Thyroid gland (tissue), 4 donors: ENCODE data around the gene STXBP1. TPM values are rescaled to one million over a fixed set of nuclear protein-coding genes. Genes with fewer than 3 reads are reported as not detected.

ENCODE experiments used
- DNase-seq, 2 donors: peaks; one replicate each; pipeline ENCODE4 v3.0.0-alpha.2; 2019
- H3K27ac ChIP-seq, 3 donors: fragments of 200-600 bp; sonication (generic); 1 replicate in 2 of 3; 2 replicates in 1 of 3; pipeline ENCODE4 v1.5.1; 2016 to 2019; ENCODE audit warnings: mild to moderate bottlenecking in 1 of 3, moderate library complexity in 1 of 3
- H3K27me3 ChIP-seq: fragments of 200-600 bp; sonication (generic); one replicate; pipeline ENCODE4 v1.5.1; 2019
- H3K36me3 ChIP-seq, 2 donors: fragments of 200-600 bp; sonication (generic); one replicate each; pipeline ENCODE4 v1.5.1; 2016 to 2019
- H3K4me1 ChIP-seq, 2 donors: fragments of 200-600 bp; sonication (generic); one replicate each; pipeline ENCODE4 v1.5.1; 2017 to 2019
- H3K4me3 ChIP-seq, 3 donors: fragments of 200-600 bp; sonication (generic); replicated peaks in 1 of 3; 1 replicate in 2 of 3; 2 replicates in 1 of 3; pipeline ENCODE4 v1.5.1; 2016; ENCODE audit warnings: mild to moderate bottlenecking in 1 of 3
- H3K9me3 ChIP-seq: fragments of 200-600 bp; sonication (generic); one replicate; pipeline ENCODE4 v1.5.1; 2017
- POLR2A ChIP-seq, 2 donors: fragments of 450-650 bp; IDR thresholded peaks; one replicate each; pipeline ENCODE4 v1.6.1; 2017; ENCODE audit warnings: antibody characterized with exemption in 2 of 2, mild to moderate bottlenecking in 2 of 2, moderate library complexity in 1 of 2
- WGBS, 2 donors: methylation state at CpG; one replicate each; pipeline ENCODE4 v1.1.5; 2017; 5-methylcytosine and 5-hydroxymethylcytosine counted together
- intact Hi-C: fragments of 100-400 bp; cut with DNase I; formaldehyde crosslinking; loops from one replicate; pipeline ENCODE4 v1.15.1; 2023
- total RNA-seq, 4 donors: library from RNA; depleted of rRNA; stranded (reverse); fragments of >200 nt; gene quantifications; one replicate each; pipeline ENCODE4 v1.2.3, GENCODE V29; 2016
- TF ChIP-seq, protein P1 (sequence below), 6 experiments: fragments of 200-600 bp in 3 of 6; fragments of 450-650 bp in 3 of 6; sonication (generic) in 3 of 6; IDR thresholded peaks; one replicate each; pipeline ENCODE4 v1.5.1; 2016 to 2019; ENCODE audit warnings: antibody characterized with exemption in 6 of 6, mild to moderate bottlenecking in 2 of 6, inconsistent platforms in 1 of 6, moderate library complexity in 1 of 6

STXBP1 gene
- total RNA-seq, 4 donors from 2014 or later: 23.8 to 139 (median 106) TPM

DNA sequence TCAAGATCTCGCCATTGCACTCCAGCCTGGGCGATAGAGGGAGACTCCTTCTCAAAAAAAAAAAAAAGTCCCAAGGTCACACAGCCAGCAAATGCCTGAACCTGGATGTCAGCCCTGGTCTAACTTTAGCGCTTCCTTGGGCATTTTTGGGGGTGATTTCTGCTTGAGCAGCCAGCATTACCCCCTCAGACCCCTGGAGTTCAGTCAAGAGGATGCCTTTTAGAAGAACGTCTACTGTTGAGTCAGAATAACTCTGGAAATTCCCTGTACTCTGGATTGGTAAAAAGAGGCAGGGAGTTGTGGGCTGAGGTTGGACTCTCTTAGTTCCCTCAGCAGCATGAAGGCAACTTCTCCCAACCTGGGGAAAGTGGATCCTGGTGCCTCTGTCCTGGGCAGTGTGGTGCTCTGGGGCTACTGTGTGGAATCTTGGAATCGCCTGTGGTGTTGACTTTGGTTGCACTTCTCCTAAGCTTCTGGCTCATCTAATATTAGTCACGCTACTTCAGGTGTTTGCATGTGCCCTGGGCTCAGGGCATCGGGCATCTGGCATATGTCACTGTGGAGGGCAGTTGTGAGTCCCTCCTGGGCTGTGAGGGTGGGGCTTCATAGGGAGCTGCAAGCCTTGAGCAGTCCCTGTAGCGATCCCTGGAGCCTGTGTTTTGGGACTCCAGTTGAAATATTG, 32.2 kb downstream of the STXBP1 start:
- WGBS, 2 donors: 65 to 67% methylated on average over 8 of the region's 8 CpGs
- DNase-seq: peak; percentile 51 to 59
- Histone ChIP-seq H3K27ac (peak overlapping the region; percentile 31 to 74 (median 62)), H3K27me3 (no peaks in the 10 kb centered on the region), H3K36me3 (no peaks in the 10 kb centered on the region), H3K4me1 (peaks cover 26 to 27% of the 10 kb centered on the region in 2 donors), H3K9me3 (no peaks in the 10 kb centered on the region), H3K4me3 (no peak overlapping the region)
- no peak for TF ChIP-seq POLR2A (IDR thresholded peaks at IDR 0.05)
- TF ChIP-seq, protein P1, sequence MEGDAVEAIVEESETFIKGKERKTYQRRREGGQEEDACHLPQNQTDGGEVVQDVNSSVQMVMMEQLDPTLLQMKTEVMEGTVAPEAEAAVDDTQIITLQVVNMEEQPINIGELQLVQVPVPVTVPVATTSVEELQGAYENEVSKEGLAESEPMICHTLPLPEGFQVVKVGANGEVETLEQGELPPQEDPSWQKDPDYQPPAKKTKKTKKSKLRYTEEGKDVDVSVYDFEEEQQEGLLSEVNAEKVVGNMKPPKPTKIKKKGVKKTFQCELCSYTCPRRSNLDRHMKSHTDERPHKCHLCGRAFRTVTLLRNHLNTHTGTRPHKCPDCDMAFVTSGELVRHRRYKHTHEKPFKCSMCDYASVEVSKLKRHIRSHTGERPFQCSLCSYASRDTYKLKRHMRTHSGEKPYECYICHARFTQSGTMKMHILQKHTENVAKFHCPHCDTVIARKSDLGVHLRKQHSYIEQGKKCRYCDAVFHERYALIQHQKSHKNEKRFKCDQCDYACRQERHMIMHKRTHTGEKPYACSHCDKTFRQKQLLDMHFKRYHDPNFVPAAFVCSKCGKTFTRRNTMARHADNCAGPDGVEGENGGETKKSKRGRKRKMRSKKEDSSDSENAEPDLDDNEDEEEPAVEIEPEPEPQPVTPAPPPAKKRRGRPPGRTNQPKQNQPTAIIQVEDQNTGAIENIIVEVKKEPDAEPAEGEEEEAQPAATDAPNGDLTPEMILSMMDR (IDR thresholded peaks at IDR 0.05): no peak
- intact Hi-C loops: no loop called here

DNA sequence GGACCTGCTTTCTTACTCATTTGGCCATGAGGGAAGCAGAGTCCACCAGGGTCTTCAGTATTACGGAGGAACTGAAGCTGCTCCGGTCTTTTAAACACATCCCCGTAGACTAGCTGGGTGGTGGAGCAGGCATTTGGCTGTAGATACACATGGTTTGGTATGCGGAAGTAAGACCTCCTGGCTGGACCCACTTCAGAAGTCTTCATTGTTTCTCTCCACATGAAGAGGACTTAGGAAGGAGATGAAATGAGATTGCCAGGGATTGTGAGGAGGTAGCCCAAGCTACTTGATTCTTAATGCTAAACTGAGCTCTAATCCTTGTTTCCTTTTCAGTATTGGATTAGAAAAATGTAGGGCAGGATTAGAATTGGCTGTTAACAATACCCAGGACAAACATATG, 32.9 kb downstream of the STXBP1 start:
- 13 to 36% methylated on average over 4 of the region's 4 CpGs for WGBS, 2 donors

DNA sequence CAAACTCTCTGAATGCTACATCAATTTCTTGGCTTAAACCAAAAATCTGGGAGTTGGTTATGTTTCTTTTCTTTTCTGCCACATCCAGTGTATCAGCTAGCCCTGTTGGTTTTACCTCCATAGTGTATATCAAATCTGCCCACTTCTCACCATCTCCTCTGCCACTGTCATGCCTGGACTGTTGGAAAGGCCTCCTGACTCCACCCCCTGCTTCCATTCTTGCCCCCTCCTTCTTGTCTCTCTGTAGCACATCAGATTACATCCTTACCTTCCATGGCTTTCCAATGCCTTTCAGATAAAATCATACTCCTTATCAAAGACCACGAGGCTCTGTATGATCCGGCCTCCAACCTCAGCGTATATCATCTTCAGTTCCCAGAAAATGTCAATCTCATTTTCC, 35.4 kb downstream of the STXBP1 start:
- intact Hi-C loops: no loop called here
- WGBS, 2 donors: 79 to 84% methylated on average over 3 of the region's 3 CpGs
- no peak overlapping the region for H3K27ac ChIP-seq

More for the DNA sequence above, 32.9 kb downstream of the STXBP1 start:
- intact Hi-C loops: no loop called here
- Histone ChIP-seq H3K27ac (peak overlapping the region; percentile 31 to 74 (median 62)), H3K4me3 (no peak overlapping the region), H3K4me1 (peaks cover 26 to 27% of the 10 kb centered on the region in 2 donors), H3K36me3 (no peaks in the 10 kb centered on the region), H3K9me3 (no peaks in the 10 kb centered on the region), H3K27me3 (no peaks in the 10 kb centered on the region)
- peak; percentile 71 to 73 for DNase-seq
- peak in 1 of 2 donors; percentile 16 for TF ChIP-seq POLR2A (IDR thresholded peaks at IDR 0.05)
- TF ChIP-seq, protein P1 (IDR thresholded peaks at IDR 0.05): no peak

DNA sequence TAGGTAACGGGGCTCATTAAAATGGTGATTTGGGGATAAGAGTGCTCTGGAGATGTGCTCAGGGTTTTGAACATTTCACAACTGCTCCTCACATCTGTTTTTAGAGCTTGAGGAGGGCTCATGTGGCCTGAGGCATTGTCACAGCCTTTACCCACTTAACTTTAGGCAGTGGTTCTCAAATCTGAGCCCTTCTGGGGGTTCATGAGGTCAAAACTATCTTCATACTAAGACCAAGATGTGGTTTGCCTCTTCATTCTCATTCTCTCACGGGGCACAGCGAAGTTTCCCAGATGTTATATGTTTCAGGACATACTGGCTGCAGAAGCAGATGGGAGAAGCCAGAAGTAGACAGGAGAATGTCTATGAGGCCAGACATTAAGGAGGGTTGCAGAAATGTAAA, 38.4 kb downstream of the STXBP1 start:
- no peaks in the 10 kb centered on the region for H3K9me3 ChIP-seq
- H3K4me3 ChIP-seq: no peak overlapping the region
- H3K27me3 ChIP-seq: no peaks in the 10 kb centered on the region
- TF ChIP-seq POLR2A (IDR thresholded peaks at IDR 0.05): no peak
- TF ChIP-seq, protein P1 (IDR thresholded peaks at IDR 0.05): no peak
- DNase-seq: no peak
- peaks cover 0 to 10% of the 10 kb centered on the region in 2 donors for H3K36me3 ChIP-seq
- intact Hi-C loops: no loop called here
- peak overlapping the region in 2 of 3 donors; percentile 67 to 92 for H3K27ac ChIP-seq
- WGBS, 2 donors: 89 to 90% methylated on average over 3 of the region's 3 CpGs
- H3K4me1 ChIP-seq: peaks cover 25 to 30% of the 10 kb centered on the region in 2 donors

More for the DNA sequence above, 35.4 kb downstream of the STXBP1 start:
- no peak overlapping the region for H3K4me3 ChIP-seq
- no peaks in the 10 kb centered on the region for H3K27me3 ChIP-seq
- peaks cover 36 to 38% of the 10 kb centered on the region in 2 donors for H3K4me1 ChIP-seq
- no peak for DNase-seq
- no peaks in the 10 kb centered on the region for H3K9me3 ChIP-seq
- TF ChIP-seq POLR2A (IDR thresholded peaks at IDR 0.05): no peak
- TF ChIP-seq, protein P1 (IDR thresholded peaks at IDR 0.05): no peak
- H3K36me3 ChIP-seq: no peaks in the 10 kb centered on the region
